Measurements from ENCODE around the gene ANKRD44. TPM values are rescaled to one million over a fixed set of nuclear protein-coding genes. Genes with fewer than 3 reads are reported as not detected.

ANKRD44 gene
- total RNA-seq, 1 donor from 2014 or later, result 6.9 TPM

GRCh38 chr2:197108758-197109157 is 201.8 kb downstream of the ANKRD44 start:
- intact Hi-C loops (cut with micrococcal nuclease), result no loop called here

GRCh38 chr2:197107291-197108269 is 203.0 kb downstream of the ANKRD44 start:
- peak; percentile 85 for ATAC-seq
- intact Hi-C loops (cut with micrococcal nuclease), result no loop called here
- peak; percentile 55 for DNase-seq

More at GRCh38 chr2:197108758-197109157, 201.8 kb downstream of the ANKRD44 start:
- DNase-seq, result peak; percentile 86
- peak; percentile 89 for ATAC-seq

GRCh38 chr2:197103363-197103762 is 207.2 kb downstream of the ANKRD44 start:
- no peak for ATAC-seq
- intact Hi-C loops (cut with micrococcal nuclease), result no loop called here
- DNase-seq, result no peak

- DNase-seq (no peak), ATAC-seq (no peak)
- intact Hi-C loops (cut with micrococcal nuclease), result no loop called here
These were observed 208.3 kb downstream of the ANKRD44 start for GRCh38 chr2:197102231-197102630.

- ATAC-seq (no peak), DNase-seq (no peak)
- intact Hi-C loops (cut with micrococcal nuclease), result no loop called here
These were observed 209.1 kb downstream of the ANKRD44 start for GRCh38 chr2:197101519-197101918.

GRCh38 chr2:197097578-197098366 is 212.8 kb downstream of the ANKRD44 start:
- peak; percentile 71 for DNase-seq
- peak; percentile 97 for ATAC-seq
- intact Hi-C loops (cut with micrococcal nuclease), result no loop called here

GRCh38 chr2:197096649-197097048 is 213.9 kb downstream of the ANKRD44 start:
- intact Hi-C loops (cut with micrococcal nuclease), result no loop called here
- no peak for DNase-seq
- no peak for ATAC-seq

- DNase-seq, result no peak
- intact Hi-C loops (cut with micrococcal nuclease), result no loop called here
- peak; percentile 78 for ATAC-seq
These were observed 218.1 kb downstream of the ANKRD44 start for GRCh38 chr2:197092431-197092830.

GRCh38 chr2:197090742-197091367 is 219.7 kb downstream of the ANKRD44 start:
- intact Hi-C loops (cut with micrococcal nuclease), result no loop called here
- ATAC-seq (no peak), DNase-seq (no peak)

- intact Hi-C loops (cut with micrococcal nuclease), result no loop called here
- DNase-seq (no peak), ATAC-seq (no peak)
These were observed 220.9 kb downstream of the ANKRD44 start for GRCh38 chr2:197089655-197090054.

GRCh38 chr2:197088694-197089093 is 221.9 kb downstream of the ANKRD44 start:
- no peak for ATAC-seq

GRCh38 chr2:197086500-197086899 is 224.1 kb downstream of the ANKRD44 start:
- DNase-seq (no peak), ATAC-seq (peak; percentile 51)
- intact Hi-C loops (cut with micrococcal nuclease), result no loop called here

More at GRCh38 chr2:197088694-197089093, 221.9 kb downstream of the ANKRD44 start:
- intact Hi-C loops (cut with micrococcal nuclease), result no loop called here
- no peak for DNase-seq

GRCh38 chr2:197085665-197086064 is 224.9 kb downstream of the ANKRD44 start:
- DNase-seq (no peak), ATAC-seq (no peak)
- intact Hi-C loops (cut with micrococcal nuclease), result no loop called here

GRCh38 chr2:197081294-197081693 is 229.3 kb downstream of the ANKRD44 start:
- ATAC-seq, result peak; percentile 12
- intact Hi-C loops (cut with micrococcal nuclease), result no loop called here

GRCh38 chr2:197080578-197081216 is 229.9 kb downstream of the ANKRD44 start:
- DNase-seq (no peak), ATAC-seq (peak; percentile 30)
- intact Hi-C loops (cut with micrococcal nuclease), result no loop called here

More at GRCh38 chr2:197081294-197081693, 229.3 kb downstream of the ANKRD44 start:
- no peak for DNase-seq

- ATAC-seq, result peak; percentile 85
- intact Hi-C loops (cut with micrococcal nuclease), result no loop called here
These were observed 230.6 kb downstream of the ANKRD44 start for GRCh38 chr2:197079832-197080555.

GRCh38 chr2:197079414-197079813 is 231.2 kb downstream of the ANKRD44 start:
- intact Hi-C loops (cut with micrococcal nuclease), result no loop called here
- ATAC-seq (peak; percentile 69), DNase-seq (no peak)

More at GRCh38 chr2:197079832-197080555, 230.6 kb downstream of the ANKRD44 start:
- peak; percentile 31 for DNase-seq

GRCh38 chr2:197078535-197078934 is 232.0 kb downstream of the ANKRD44 start:
- DNase-seq (no peak), ATAC-seq (no peak)
- intact Hi-C loops (cut with micrococcal nuclease), result no loop called here
